Endothelial cell of umbilical vein (primary cell): Measurements from ENCODE around the gene CFAP107. TPM values are rescaled to one million over a fixed set of nuclear protein-coding genes. Genes with fewer than 3 reads are reported as not detected.

Experiments
- BruUV-seq: library from RNA; stranded (reverse); fragments of 400-500 nt; replicated peaks from 2 replicates; lab custom pipeline; 2021; lab: Mats Ljungman, UMichigan
- CTCF ChIA-PET: fragments of 300-600, 350-600 bp; sonication (Branson Sonifier 250); formaldehyde crosslinking; loops from one replicate; lab custom pipeline; 2021; ENCODE audit warnings: antibody characterized with exemption, inconsistent platforms; lab: Charles Lee
- POLR2A ChIA-PET: fragments of 300-600, 350-600 bp; sonication (Branson Sonifier 250); formaldehyde crosslinking; loops from one replicate; lab custom pipeline; 2021; ENCODE audit warnings: antibody characterized with exemption, inconsistent platforms; lab: Charles Lee
- DNase-seq: peaks from one replicate; pipeline ENCODE4 v3.0.0-alpha.2; 2011; ENCODE audit warnings: low read depth, low spot score
- FAIRE-seq: peaks from 2 replicates; lab custom pipeline; 2011; peaks lifted over from hg19 to GRCh38; lab: Jason Lieb, UNC
- H2AFZ ChIP-seq: 2 replicates; pipeline ENCODE4 v1.6.0; 2012; ENCODE audit warnings: low read depth, low read length, control low read depth, inconsistent platforms
- H3K27ac ChIP-seq: 2 replicates; pipeline ENCODE4 v1.5.1; 2011; ENCODE audit warnings: low read depth, mild to moderate bottlenecking, control low read depth, low read length, moderate library complexity; ENCODE audit not compliant: insufficient read depth
- H3K27me3 ChIP-seq, 2 experiments: 2 replicates each; pipeline versions ENCODE4 v1.6.0 to v1.6.1; 2011; ENCODE audit warnings: low read length in 2 of 2, mixed read lengths in 1 of 2; ENCODE audit not compliant: control insufficient read depth in 2 of 2, insufficient read depth in 2 of 2
- H3K36me3 ChIP-seq, 2 experiments: 2 replicates in 1 of 2; 3 replicates in 1 of 2; pipeline ENCODE4 v1.5.1; 2011; ENCODE audit warnings: low read length in 2 of 2, mild to moderate bottlenecking in 1 of 2, moderate library complexity in 1 of 2; ENCODE audit not compliant: control insufficient read depth in 2 of 2, insufficient read depth in 2 of 2; ENCODE audit errors: extremely low read depth in 1 of 2
- H3K4me1 ChIP-seq: 3 replicates; pipeline ENCODE4 v1.5.1; 2011; ENCODE audit warnings: mild to moderate bottlenecking, low read length; ENCODE audit not compliant: control insufficient read depth, insufficient read depth; ENCODE audit errors: extremely low read depth
- H3K4me2 ChIP-seq: 2 replicates; pipeline ENCODE4 v1.6.1; 2011; ENCODE audit warnings: low read length, control low read depth, mixed read lengths; ENCODE audit not compliant: insufficient read depth
- H3K4me3 ChIP-seq, 3 experiments: fragments of 200-600 bp in 1 of 3; sonication (generic), shearing (Covaris generic) in 1 of 3; replicated peaks in 1 of 3; 2 replicates each; pipeline ENCODE4 v1.5.1; 2011 to 2016; ENCODE audit warnings: control low read depth in 3 of 3, low read length in 3 of 3, mild to moderate bottlenecking in 2 of 3, inconsistent platforms in 1 of 3, low read depth in 1 of 3, moderate library complexity in 1 of 3; ENCODE audit not compliant: insufficient read depth in 1 of 3
- H3K79me2 ChIP-seq: 2 replicates; pipeline ENCODE4 v1.6.0; 2012; ENCODE audit warnings: low read length, inconsistent platforms; ENCODE audit not compliant: control insufficient read depth, insufficient read depth
- H3K9ac ChIP-seq: replicated peaks from 2 replicates; pipeline ENCODE3; 2011; ENCODE audit warnings: low read length, control low read depth; ENCODE audit not compliant: insufficient read depth; ENCODE audit errors: extremely low read depth
- H3K9me1 ChIP-seq: replicated peaks from 3 replicates; pipeline ENCODE4 v1.6.0; 2011; ENCODE audit warnings: mild to moderate bottlenecking, low read length; ENCODE audit not compliant: control insufficient read depth, insufficient read depth; ENCODE audit errors: extremely low read depth
- H3K9me3 ChIP-seq: replicated peaks from 2 replicates; pipeline ENCODE4 v1.5.1; 2012; ENCODE audit warnings: low read length, inconsistent platforms; ENCODE audit not compliant: control insufficient read depth, insufficient read depth
- H4K20me1 ChIP-seq: replicated peaks from 2 replicates; pipeline ENCODE3; 2011; ENCODE audit warnings: mild to moderate bottlenecking, low read length; ENCODE audit not compliant: control insufficient read depth, insufficient read depth; ENCODE audit errors: extremely low read depth
- EZH2 ChIP-seq: IDR thresholded peaks from 2 replicates; pipeline ENCODE4 v1.6.1; 2012; ENCODE audit warnings: borderline replicate concordance, low read depth, mild to moderate bottlenecking, moderate library complexity, low read length, inconsistent platforms; ENCODE audit not compliant: severe bottlenecking
- FOS ChIP-seq: IDR thresholded peaks from 2 replicates; pipeline ENCODE4 v1.6.1; 2011; ENCODE audit warnings: mild to moderate bottlenecking, low read length, moderate library complexity, borderline replicate concordance; ENCODE audit not compliant: insufficient read depth
- GATA2 ChIP-seq: IDR thresholded peaks from 2 replicates; pipeline ENCODE4 v1.7.0; 2011; ENCODE audit warnings: low read depth, mild to moderate bottlenecking, moderate library complexity, mixed read lengths, low read length; ENCODE audit not compliant: insufficient read length, insufficient read depth
- JUN ChIP-seq: IDR thresholded peaks from 2 replicates; pipeline ENCODE4 v1.6.1; 2011; ENCODE audit warnings: borderline replicate concordance, low read depth; ENCODE audit not compliant: insufficient read length, insufficient read depth
- MYC ChIP-seq: IDR thresholded peaks from one replicate; pipeline ENCODE4 v1.6.1; 2011; ENCODE audit warnings: mild to moderate bottlenecking, low read depth, low read length
- POLR2A ChIP-seq: IDR thresholded peaks from 2 replicates; pipeline ENCODE4 v1.6.1; 2012; ENCODE audit warnings: low read depth, mild to moderate bottlenecking, control low read depth, low read length
- POLR2AphosphoS5 ChIP-seq: IDR thresholded peaks from 2 replicates; pipeline ENCODE4 v1.6.1; 2012; ENCODE audit warnings: low read depth, mild to moderate bottlenecking, control low read depth, low read length, moderate library complexity; ENCODE audit not compliant: insufficient read depth
- dilution Hi-C: fragments of 300-500 bp; cut with MboI; formaldehyde crosslinking; loops from one replicate; pipeline ENCODE4 v1.15.0; 2019; ENCODE audit warnings: low sequenced_read_pairs; ENCODE audit not compliant: extremely low pct_ligation_motif_present
- intact Hi-C: fragments of 100-400 bp; cut with micrococcal nuclease; formaldehyde crosslinking; loops from one replicate; pipeline ENCODE4 v1.10.0; 2022
- polyA plus RNA-seq, 4 experiments: library from polyadenylated mRNA; depleted of rRNA in 3 of 4; stranded (reverse) in 3 of 4; unstranded in 1 of 4; fragments of >200 nt; gene quantifications; 2 replicates each; pipeline versions ENCODE4 v1.2.1 to v1.2.3, GENCODE V29; 2011 to 2012; ENCODE audit warnings: missing spikeins in 1 of 4
- total RNA-seq: library from RNA; stranded (reverse); gene quantifications from 2 replicates; pipeline ENCODE4 v1.2.3, GENCODE V29; 2021
- TF ChIP-seq, protein P1 (sequence below), 2 donors: IDR thresholded peaks; 1 replicate in 1 of 2; 2 replicates in 1 of 2; pipeline ENCODE4 v1.5.1; 2011; ENCODE audit warnings: low read length in 2 of 2, mild to moderate bottlenecking in 2 of 2, moderate library complexity in 2 of 2, control low read depth in 1 of 2, inconsistent platforms in 1 of 2, low read depth in 1 of 2; ENCODE audit not compliant: insufficient read depth in 1 of 2; ENCODE audit errors: extremely low read depth in 1 of 2
- TF ChIP-seq, protein P2 (sequence below): IDR thresholded peaks from 2 replicates; pipeline ENCODE4 v1.6.1; 2011; ENCODE audit not compliant: insufficient read depth, insufficient read length

The CFAP107 gene
- total and polyA plus RNA-seq, 2 donors (not counting 3 experiments of a cell fraction or from before 2014, with no cell fraction given) = not detected

DNA sequence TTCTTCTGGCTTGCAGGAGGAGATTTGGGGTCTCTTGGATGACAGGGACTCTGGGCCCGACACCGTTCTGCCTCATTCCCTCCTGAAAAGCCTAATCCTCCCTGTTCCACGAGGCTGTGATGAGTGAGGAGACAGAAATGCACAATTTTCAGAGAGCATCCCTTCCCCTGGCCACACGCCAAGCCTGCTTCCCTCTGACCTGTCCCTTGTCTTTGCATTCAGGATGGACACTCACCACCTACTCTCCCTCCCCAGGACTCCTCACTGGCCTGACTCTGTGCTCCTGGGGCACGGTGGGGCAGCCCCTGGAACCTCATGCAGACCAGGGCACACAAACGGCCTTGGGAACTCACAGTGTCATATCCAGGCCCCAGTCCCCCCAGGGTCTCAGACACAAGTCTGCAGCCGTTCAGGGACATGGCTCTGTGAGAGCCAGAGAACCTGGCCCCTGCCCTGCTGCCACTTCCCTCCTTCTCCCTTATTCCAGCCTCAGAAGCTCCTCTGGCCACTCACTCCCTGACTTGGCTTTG, 24.0 kb downstream of the CFAP107 start:
- no peak for FAIRE-seq
- Histone ChIP-seq H3K4me2 (no peak overlapping the region), H3K9me1 (no peaks in the 10 kb centered on the region), H3K79me2 (no peaks in the 10 kb centered on the region), H2AFZ (no peak overlapping the region), H3K36me3 (no peaks in the 10 kb centered on the region), H3K4me3 (no peak overlapping the region), H3K27ac (no peak overlapping the region), H3K9me3 (no peaks in the 10 kb centered on the region), H3K4me1 (no peaks in the 10 kb centered on the region), H3K27me3 (no peaks in the 10 kb centered on the region), H4K20me1 (no peaks in the 10 kb centered on the region), H3K9ac (no peak overlapping the region)
- TF ChIP-seq EZH2 (no peak), POLR2AphosphoS5 (no peak), POLR2A (no peak), JUN (no peak), FOS (no peak), GATA2 (no peak), MYC (no peak)
- TF ChIP-seq, protein P1, sequence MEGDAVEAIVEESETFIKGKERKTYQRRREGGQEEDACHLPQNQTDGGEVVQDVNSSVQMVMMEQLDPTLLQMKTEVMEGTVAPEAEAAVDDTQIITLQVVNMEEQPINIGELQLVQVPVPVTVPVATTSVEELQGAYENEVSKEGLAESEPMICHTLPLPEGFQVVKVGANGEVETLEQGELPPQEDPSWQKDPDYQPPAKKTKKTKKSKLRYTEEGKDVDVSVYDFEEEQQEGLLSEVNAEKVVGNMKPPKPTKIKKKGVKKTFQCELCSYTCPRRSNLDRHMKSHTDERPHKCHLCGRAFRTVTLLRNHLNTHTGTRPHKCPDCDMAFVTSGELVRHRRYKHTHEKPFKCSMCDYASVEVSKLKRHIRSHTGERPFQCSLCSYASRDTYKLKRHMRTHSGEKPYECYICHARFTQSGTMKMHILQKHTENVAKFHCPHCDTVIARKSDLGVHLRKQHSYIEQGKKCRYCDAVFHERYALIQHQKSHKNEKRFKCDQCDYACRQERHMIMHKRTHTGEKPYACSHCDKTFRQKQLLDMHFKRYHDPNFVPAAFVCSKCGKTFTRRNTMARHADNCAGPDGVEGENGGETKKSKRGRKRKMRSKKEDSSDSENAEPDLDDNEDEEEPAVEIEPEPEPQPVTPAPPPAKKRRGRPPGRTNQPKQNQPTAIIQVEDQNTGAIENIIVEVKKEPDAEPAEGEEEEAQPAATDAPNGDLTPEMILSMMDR (IDR thresholded peaks at IDR 0.05; ENCODE audit: extremely low read depth in 1 of 2, insufficient read depth in 1 of 2, low read depth in 1 of 2, low read length in 2 of 2) = no peak
- TF ChIP-seq, protein P2, sequence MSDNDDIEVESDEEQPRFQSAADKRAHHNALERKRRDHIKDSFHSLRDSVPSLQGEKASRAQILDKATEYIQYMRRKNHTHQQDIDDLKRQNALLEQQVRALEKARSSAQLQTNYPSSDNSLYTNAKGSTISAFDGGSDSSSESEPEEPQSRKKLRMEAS = no peak
- DNase-seq = no peak
- CTCF ChIA-PET = no interaction called here
- intact Hi-C loops (no loop called here), dilution Hi-C loops (no loop called here)
- BruUV-seq = no TSS peak
- POLR2A ChIA-PET = no interaction called here
